HepG2 (cell line): Measurements from ENCODE around the gene RHBDD1. TPM values are rescaled to one million over a fixed set of nuclear protein-coding genes. Genes with fewer than 3 reads are reported as not detected.

Source experiments
- ATF6 ChIP-seq: sonication (generic); formaldehyde crosslinking; conservative IDR thresholded peaks from 2 replicates; pipeline ENCODE4 v1.4.0; 2020; ENCODE audit warnings: missing genetic modification reagents
- EED ChIP-seq: sonication (generic); formaldehyde crosslinking; IDR thresholded peaks from 2 replicates; pipeline ENCODE4 v1.5.0; 2020; ENCODE audit warnings: mild to moderate bottlenecking, missing genetic modification reagents
- FOXP1 ChIP-seq, 2 experiments: fragments of 450-650 bp in 1 of 2; IDR thresholded peaks; 2 replicates each; pipeline ENCODE4 v1.6.1; 2017 to 2018; ENCODE audit warnings: antibody characterized with exemption in 1 of 2
- GATA4 ChIP-seq: sonication (generic); IDR thresholded peaks from 2 replicates; pipeline ENCODE4 v1.6.1; 2016; ENCODE audit warnings: antibody characterized with exemption, low read depth, borderline replicate concordance
- HIVEP1 ChIP-seq: sonication (generic); formaldehyde crosslinking; IDR thresholded peaks from 2 replicates; pipeline ENCODE4 v1.4.0; 2020; ENCODE audit warnings: mild to moderate bottlenecking, missing genetic modification reagents
- MLX ChIP-seq: IDR thresholded peaks from 2 replicates; pipeline ENCODE4 v1.6.1; 2016
- POLR2G ChIP-seq: fragments of 200-400 bp; formaldehyde crosslinking; IDR thresholded peaks from 2 replicates; pipeline ENCODE4 v1.6.1; 2018; ENCODE audit warnings: mild to moderate bottlenecking, low read depth, low read length, moderate library complexity
- SRY ChIP-seq: sonication (generic); formaldehyde crosslinking; IDR thresholded peaks from 2 replicates; pipeline ENCODE4 v1.8.0; 2022; ENCODE audit warnings: mild to moderate bottlenecking, missing genetic modification reagents
- TFAP4 ChIP-seq: sonication (generic); IDR thresholded peaks from 2 replicates; pipeline ENCODE4 v1.6.1; 2016; ENCODE audit warnings: low read depth, borderline replicate concordance
- YEATS2 ChIP-seq: sonication (generic); formaldehyde crosslinking; IDR thresholded peaks from 2 replicates; pipeline ENCODE4 v1.4.0; 2020; ENCODE audit warnings: missing genetic modification reagents, borderline replicate concordance
- ZNF17 ChIP-seq: sonication (generic); formaldehyde crosslinking; IDR thresholded peaks from 2 replicates; pipeline ENCODE4 v1.5.0; 2020; ENCODE audit warnings: mild to moderate bottlenecking, missing genetic modification reagents
- ZNF207 ChIP-seq: fragments of 450-650 bp; IDR thresholded peaks from 2 replicates; pipeline ENCODE4 v1.6.1; 2016; ENCODE audit warnings: antibody characterized with exemption, borderline replicate concordance
- ZNF224 ChIP-seq: sonication (generic); formaldehyde crosslinking; IDR thresholded peaks from 2 replicates; pipeline ENCODE4 v1.5.0; 2020; ENCODE audit warnings: mild to moderate bottlenecking, missing genetic modification reagents
- ZNF709 ChIP-seq: sonication (generic); formaldehyde crosslinking; IDR thresholded peaks from 2 replicates; pipeline ENCODE4 v1.5.0; 2020; ENCODE audit warnings: mild to moderate bottlenecking, missing genetic modification reagents
- polyA plus RNA-seq, 8 experiments: library from polyadenylated mRNA; depleted of rRNA in 3 of 8; stranded (reverse) in 7 of 8; unstranded in 1 of 8; fragments of >200 nt; fragmentation: Illumina TruSeq in 4 of 8; extraction: Trizol in 4 of 8; gene quantifications; 2 replicates each; pipeline versions ENCODE4 v1.2.1 to v1.2.3, GENCODE V29; 2011 to 2016; ENCODE audit warnings: low read depth in 4 of 8, missing spikeins in 1 of 8, mixed read lengths in 1 of 8; ENCODE audit not compliant: insufficient read depth in 1 of 8
- total RNA-seq, 5 experiments: library from RNA; depleted of rRNA; stranded (reverse); fragments of >200 nt; fragmentation: Illumina TruSeq; extraction: Trizol; gene quantifications; 2 replicates each; pipeline ENCODE4 v1.2.3, GENCODE V29; 2016; ENCODE audit warnings: low read depth in 1 of 5
- TF ChIP-seq, protein P1 (sequence below): sonication (generic); formaldehyde crosslinking; IDR thresholded peaks from 2 replicates; pipeline ENCODE4 v1.5.0; 2020; ENCODE audit warnings: mild to moderate bottlenecking, missing genetic modification reagents, borderline replicate concordance
- TF ChIP-seq, protein P2 (sequence below): sonication (generic); formaldehyde crosslinking; IDR thresholded peaks from 2 replicates; pipeline ENCODE4 v1.5.0; 2020; ENCODE audit warnings: missing genetic modification reagents

The RHBDD1 gene
- total and polyA plus RNA-seq, 2 of the 13 experiments (the other 11 are each of a cell fraction or from before 2014, with no cell fraction given): 8.2 to 9.5 TPM

DNA sequence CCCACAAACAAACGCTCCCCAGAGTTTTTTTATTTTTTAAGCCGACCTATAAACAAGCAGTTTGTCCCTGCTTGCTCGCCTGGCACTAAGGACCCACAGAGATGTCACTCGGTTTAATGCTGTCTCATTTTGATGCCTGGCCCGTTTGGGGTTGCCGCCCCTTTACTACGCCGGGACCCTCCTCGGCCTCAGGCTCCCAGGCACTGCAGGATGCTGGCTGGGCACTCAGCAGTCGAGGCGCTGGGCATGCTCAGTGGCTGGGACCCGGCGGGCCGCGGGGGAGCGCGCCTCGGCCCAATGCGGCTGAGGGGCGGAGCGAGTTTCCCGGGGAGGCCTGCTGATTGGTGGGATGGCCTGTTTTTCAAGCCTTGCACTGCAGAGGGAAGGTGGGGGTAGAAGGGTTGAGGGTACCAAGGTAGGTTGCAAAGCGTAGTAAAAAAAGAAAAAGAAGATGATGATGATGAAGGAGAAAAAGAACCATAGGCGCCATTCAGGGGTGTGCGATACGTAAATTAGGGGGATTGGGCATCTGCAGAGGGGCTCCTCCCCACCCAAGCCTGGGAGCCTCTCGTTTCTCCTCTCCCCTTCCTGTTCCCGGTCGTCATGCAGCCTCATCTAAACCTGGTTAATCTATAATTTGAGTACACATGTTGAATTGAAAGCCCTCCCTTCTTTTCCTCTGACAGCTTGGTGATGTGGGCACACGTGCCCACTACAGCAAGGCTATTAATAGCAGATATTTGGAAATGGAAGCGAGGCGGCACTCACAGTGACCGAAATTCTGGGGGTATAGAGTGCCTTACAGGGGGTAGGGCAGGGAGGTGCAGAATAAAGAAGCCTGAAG, 34.7 kb upstream of the RHBDD1 start (continued):
- TF ChIP-seq, protein P1, sequence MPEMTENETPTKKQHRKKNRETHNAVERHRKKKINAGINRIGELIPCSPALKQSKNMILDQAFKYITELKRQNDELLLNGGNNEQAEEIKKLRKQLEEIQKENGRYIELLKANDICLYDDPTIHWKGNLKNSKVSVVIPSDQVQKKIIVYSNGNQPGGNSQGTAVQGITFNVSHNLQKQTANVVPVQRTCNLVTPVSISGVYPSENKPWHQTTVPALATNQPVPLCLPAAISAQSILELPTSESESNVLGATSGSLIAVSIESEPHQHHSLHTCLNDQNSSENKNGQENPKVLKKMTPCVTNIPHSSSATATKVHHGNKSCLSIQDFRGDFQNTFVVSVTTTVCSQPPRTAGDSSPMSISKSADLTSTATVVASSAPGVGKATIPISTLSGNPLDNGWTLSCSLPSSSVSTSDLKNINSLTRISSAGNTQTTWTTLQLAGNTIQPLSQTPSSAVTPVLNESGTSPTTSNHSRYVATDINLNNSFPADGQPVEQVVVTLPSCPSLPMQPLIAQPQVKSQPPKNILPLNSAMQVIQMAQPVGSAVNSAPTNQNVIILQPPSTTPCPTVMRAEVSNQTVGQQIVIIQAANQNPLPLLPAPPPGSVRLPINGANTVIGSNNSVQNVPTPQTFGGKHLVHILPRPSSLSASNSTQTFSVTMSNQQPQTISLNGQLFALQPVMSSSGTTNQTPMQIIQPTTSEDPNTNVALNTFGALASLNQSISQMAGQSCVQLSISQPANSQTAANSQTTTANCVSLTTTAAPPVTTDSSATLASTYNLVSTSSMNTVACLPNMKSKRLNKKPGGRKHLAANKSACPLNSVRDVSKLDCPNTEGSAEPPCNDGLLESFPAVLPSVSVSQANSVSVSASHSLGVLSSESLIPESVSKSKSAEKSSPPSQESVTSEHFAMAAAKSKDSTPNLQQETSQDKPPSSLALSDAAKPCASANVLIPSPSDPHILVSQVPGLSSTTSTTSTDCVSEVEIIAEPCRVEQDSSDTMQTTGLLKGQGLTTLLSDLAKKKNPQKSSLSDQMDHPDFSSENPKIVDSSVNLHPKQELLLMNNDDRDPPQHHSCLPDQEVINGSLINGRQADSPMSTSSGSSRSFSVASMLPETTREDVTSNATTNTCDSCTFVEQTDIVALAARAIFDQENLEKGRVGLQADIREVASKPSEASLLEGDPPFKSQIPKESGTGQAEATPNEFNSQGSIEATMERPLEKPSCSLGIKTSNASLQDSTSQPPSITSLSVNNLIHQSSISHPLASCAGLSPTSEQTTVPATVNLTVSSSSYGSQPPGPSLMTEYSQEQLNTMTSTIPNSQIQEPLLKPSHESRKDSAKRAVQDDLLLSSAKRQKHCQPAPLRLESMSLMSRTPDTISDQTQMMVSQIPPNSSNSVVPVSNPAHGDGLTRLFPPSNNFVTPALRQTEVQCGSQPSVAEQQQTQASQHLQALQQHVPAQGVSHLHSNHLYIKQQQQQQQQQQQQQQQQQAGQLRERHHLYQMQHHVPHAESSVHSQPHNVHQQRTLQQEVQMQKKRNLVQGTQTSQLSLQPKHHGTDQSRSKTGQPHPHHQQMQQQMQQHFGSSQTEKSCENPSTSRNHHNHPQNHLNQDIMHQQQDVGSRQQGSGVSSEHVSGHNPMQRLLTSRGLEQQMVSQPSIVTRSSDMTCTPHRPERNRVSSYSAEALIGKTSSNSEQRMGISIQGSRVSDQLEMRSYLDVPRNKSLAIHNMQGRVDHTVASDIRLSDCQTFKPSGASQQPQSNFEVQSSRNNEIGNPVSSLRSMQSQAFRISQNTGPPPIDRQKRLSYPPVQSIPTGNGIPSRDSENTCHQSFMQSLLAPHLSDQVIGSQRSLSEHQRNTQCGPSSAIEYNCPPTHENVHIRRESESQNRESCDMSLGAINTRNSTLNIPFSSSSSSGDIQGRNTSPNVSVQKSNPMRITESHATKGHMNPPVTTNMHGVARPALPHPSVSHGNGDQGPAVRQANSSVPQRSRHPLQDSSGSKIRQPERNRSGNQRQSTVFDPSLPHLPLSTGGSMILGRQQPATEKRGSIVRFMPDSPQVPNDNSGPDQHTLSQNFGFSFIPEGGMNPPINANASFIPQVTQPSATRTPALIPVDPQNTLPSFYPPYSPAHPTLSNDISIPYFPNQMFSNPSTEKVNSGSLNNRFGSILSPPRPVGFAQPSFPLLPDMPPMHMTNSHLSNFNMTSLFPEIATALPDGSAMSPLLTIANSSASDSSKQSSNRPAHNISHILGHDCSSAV: peak; percentile 2; the same call in 1 of the 2 replicates
- TF ChIP-seq ZNF709 (CRISPR knock-in tag) (0 out of 2 replicates have a peak, but pooled peaks have one; percentile 33), TFAP4 (no peak), SRY (CRISPR knock-in tag) (no peak; the same call in 1 of the 2 replicates), ATF6 (CRISPR knock-in tag) (no peak), POLR2G (peak; percentile 14), ZNF17 (CRISPR knock-in tag) (0 out of 2 replicates have a peak, but pooled peaks have one; percentile 12), GATA4 (no peak), ZNF207 (no peak), FOXP1 (IDR thresholded peaks at IDR 0.05) (no peak), FOXP1 (CRISPR knock-in tag; IDR thresholded peaks at IDR 0.05) (peak; percentile 8; the same call in 1 of the 2 replicates), EED (no peak), MLX (CRISPR knock-in tag) (no peak; the same call in 1 of the 2 replicates), ZNF224 (no peak), YEATS2 (CRISPR knock-in tag) (no peak), HIVEP1 (CRISPR knock-in tag) (no peak; the same call in 1 of the 2 replicates)
- TF ChIP-seq, protein P2, sequence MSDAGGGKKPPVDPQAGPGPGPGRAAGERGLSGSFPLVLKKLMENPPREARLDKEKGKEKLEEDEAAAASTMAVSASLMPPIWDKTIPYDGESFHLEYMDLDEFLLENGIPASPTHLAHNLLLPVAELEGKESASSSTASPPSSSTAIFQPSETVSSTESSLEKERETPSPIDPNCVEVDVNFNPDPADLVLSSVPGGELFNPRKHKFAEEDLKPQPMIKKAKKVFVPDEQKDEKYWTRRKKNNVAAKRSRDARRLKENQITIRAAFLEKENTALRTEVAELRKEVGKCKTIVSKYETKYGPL (CRISPR knock-in tag): no peak
